HFF-Myc (cell line): ENCODE results near the gene NPHP4.

Experiments used
- DNase-seq: peaks from one replicate; pipeline ENCODE4 v3.0.0-alpha.2; 2011; ENCODE audit warnings: low read depth; ENCODE audit errors: extremely low read depth
- H3K4me3 ChIP-seq: replicated peaks from 2 replicates; pipeline ENCODE4 v1.5.1; 2011; ENCODE audit warnings: low read depth, mild to moderate bottlenecking, control low read depth, low read length
- CTCF ChIP-seq: IDR thresholded peaks from 2 replicates; pipeline ENCODE4 v1.5.1; 2012; ENCODE audit warnings: mild to moderate bottlenecking, low read depth, low read length, control low read depth; ENCODE audit errors: missing control alignments

The NPHP4 gene

GRCh38 chr1:6014130-6014999, 22.1 kb upstream of the NPHP4 start:
- no peak for DNase-seq
- TF ChIP-seq CTCF: no peak
- H3K4me3 ChIP-seq: no peak overlapping the region

- no peak for TF ChIP-seq CTCF
- DNase-seq: no peak
- no peak overlapping the region for H3K4me3 ChIP-seq
These were observed 21.3 kb upstream of the NPHP4 start for GRCh38 chr1:6013491-6013890.

- no peak for DNase-seq
- no peak for TF ChIP-seq CTCF
- no peak overlapping the region for H3K4me3 ChIP-seq
These were observed 20.5 kb upstream of the NPHP4 start for GRCh38 chr1:6012529-6013318.

- TF ChIP-seq CTCF: no peak
- DNase-seq: no peak
- no peak overlapping the region for H3K4me3 ChIP-seq
These were observed 19.7 kb upstream of the NPHP4 start for GRCh38 chr1:6011946-6012258.

GRCh38 chr1:6011161-6011945, 19.1 kb upstream of the NPHP4 start:
- no peak for TF ChIP-seq CTCF
- H3K4me3 ChIP-seq: no peak overlapping the region
- no peak for DNase-seq

GRCh38 chr1:6010554-6010953, 18.3 kb upstream of the NPHP4 start:
- DNase-seq: no peak
- H3K4me3 ChIP-seq: no peak overlapping the region
- TF ChIP-seq CTCF: no peak
